KG1 (cell line): ENCODE data around the gene CENPK.
A peak's percentile ranks its signal among the peaks of the same experiment; 100 is the strongest.
"Not testable (repeated sequence)": the region's sequence is repeated elsewhere in the genome, so short reads cannot be mapped to it uniquely, and the experiment has no call there.

Source experiments
- DNase-seq: peaks from one replicate; lab custom pipeline; 2025; lab: John Stamatoyannopoulos, UW

The CENPK gene

GRCh38 chr5:65508978-65509377, 54.0 kb downstream of the CENPK start:
- no peak for DNase-seq

DNA sequence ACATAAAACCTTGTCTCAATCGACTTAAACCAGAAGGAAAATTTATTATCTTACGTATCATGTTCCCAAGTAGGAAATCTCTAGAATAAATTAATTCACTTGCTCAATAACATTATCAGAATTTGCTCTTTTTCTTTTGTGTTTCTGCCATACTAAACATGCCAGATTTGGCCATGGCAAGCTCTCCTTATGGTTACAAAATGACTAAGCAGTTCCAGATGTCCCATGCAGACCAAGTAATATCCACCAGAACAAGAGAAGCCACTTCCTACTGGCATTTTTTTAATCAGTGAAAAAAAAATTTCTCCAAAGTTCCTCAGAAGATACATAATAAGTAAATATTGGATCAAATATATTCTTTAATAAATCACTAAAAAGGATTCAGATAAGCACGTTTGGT, 56.0 kb downstream of the CENPK start:
- no peak for DNase-seq

DNA sequence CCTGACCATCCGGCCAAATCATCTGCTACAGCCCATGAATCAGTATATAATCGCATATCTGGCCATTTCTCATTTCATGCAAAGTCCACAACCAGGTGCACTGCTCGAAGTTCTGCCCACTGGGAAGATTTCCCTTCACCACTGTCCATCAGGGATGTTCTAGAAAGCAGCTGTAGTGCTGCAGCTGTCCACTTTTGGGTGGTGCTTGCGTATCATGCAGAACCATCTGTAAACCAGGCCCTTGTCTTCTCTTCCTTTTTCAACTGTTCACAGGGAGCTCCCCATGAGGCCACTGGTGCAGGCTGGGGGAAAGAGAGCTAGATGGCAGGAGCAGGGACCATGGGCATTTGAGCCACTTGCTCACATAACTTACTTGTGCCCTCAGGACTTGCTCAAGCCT, 73.8 kb downstream of the CENPK start:
- DNase-seq: no peak

- not testable (repeated sequence) for DNase-seq
Observed at GRCh38 chr5:65488038-65488687, 74.8 kb downstream of the CENPK start.

DNA sequence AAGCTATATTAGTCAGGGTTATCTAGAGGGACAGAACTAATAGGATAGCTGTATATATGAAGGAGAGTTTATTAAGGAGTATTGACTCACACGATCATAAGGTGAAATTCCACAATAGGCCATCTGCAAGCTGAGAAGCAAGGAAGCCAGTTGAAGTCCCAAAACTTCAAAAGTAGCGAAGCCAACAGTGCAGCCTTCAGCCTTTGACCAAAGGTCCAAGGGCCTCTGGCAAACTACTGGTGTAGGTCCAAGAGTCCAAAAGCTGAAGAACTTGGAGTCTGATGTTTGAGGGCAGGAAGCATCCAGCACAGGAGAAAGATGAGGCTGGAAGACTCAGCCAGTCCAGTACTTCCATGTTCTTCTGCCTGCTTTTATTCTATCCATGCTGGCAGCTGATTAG, 76.2 kb downstream of the CENPK start:
- DNase-seq: not testable (repeated sequence)

DNA sequence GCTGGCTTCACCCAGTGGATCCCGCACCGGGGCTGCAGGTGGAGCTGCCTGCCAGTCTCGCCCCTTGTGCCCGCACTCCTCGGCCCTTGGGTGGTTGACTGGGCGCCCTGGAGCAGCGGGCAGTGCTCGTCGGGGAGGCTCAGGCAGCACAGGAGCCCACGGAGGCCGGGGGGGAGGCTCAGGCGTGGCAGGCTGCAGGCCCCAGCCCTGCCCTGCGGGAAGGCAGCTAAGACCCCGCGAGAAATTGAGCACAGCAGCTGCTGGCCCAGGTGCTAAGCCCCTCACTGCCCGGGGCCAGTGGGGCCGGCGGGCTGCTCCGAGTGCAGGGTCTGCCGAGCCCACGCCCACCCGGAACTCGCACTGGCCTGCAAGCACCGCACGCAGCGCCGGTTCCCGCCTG, 77.6 kb downstream of the CENPK start:
- DNase-seq: no peak

GRCh38 chr5:65483546-65484346, 79.2 kb downstream of the CENPK start:
- DNase-seq: peak; percentile 6

GRCh38 chr5:65482736-65483545, 80.0 kb downstream of the CENPK start:
- peak; percentile 39 for DNase-seq

DNA sequence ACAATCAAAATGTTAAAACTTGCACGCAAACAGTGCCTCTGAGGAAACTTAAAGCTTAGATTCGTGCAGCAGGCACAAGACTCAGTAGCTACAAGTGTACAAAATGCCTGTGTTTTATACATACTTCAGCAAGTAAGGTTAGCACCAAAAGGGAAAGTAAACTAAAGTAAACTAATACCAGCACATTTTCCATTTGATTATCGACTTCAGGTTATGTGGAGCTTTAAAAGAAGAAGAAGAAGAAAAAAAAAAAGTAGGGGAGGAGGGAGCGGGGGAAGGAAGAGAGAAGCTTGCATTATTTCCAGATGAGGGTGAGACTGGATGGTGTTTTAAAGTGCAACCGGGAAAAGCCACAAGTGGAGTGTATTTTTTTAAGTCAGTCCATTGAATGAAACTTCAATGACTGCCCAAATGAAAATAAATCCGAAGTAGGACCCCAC, 80.7 kb downstream of the CENPK start:
- peak; percentile 45 for DNase-seq

DNA sequence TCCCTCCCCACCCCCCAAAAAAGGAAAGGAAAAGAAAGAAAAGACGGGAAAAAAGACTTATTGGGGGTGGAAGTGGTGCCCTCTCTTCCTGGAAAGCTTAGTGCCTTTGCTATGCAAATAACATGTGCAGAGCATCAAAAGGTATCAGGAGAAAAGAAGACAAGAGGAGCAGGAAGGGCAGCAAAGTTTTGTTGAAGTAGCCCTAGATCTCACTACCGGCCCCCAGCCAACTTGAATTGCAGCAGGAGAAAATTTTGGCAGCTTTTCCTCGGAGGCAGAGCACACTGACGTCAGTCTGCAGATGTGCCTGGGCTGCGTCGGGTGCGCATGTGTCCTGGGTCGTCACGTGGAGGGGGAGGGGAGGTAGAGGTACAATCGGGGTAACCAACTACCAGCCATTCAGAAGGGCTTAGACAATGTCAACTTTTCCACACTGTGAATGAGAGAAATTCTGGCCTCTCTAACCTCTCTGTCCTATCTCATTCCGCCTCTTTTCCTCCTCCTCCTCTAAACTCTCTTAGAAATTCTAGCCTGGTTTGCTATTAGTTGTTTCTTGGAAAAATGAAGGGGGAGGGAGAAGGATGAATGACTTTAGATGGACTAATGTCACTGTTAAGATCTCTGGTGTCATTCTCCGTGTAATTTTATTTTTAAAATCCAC, 81.2 kb downstream of the CENPK start, which contains the start of gene ADAMTS6:
Gene ADAMTS6, minus strand, starts transcription at position 286 of the 661 bp plus-strand sequence. CDS start 8,247 bp downstream, outside the sequence.
- peak; percentile 59 for DNase-seq

DNA sequence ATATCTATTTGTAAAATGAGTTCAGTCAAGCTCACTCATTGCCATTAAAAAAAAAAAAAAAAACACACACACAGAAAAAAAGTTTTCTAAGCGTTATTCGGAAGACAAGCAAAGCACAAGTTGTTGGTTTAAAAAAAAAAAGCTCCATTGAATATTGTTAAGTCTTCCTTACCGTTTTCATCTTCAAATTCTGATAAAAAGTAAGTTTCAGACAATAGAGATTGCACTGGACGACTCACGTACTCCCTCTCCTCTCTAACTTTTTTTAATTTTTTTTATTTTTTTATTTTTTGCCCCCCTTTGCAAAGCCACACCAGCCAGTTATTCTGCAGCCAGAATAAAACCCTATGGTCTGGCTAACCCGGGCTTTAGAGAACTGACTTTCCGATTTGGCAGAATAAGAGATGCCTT, 81.8 kb downstream of the CENPK start:
- no peak for DNase-seq

DNA sequence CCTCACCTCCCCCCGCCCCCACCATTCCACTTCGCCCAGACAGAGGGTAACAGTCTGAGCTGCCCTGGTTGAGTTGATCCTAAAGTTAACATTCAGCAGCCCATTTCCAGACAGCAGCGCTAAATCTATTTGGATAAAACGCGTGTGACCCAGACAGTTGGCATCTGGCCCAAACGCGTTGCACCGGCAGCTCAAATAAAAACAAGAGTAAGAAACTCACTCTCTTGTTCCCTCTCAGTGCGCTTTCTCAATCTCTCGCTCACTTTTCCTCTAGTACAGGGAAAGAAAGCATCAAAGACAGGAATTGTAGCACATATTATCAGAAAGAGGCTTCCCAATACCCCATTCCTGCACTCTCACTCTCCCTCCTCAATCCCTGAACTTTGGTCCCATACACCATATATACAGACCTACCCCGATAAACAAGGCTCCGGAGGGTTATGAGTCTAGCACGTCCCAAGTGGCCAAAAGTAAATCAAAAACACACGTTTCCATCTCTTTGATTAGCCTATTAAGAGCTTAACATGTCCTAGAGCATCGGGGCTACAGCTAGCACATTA, 82.6 kb downstream of the CENPK start:
- peak; percentile 36 for DNase-seq

- DNase-seq: no peak
Observed at GRCh38 chr5:65479527-65479926, 83.4 kb downstream of the CENPK start.

DNA sequence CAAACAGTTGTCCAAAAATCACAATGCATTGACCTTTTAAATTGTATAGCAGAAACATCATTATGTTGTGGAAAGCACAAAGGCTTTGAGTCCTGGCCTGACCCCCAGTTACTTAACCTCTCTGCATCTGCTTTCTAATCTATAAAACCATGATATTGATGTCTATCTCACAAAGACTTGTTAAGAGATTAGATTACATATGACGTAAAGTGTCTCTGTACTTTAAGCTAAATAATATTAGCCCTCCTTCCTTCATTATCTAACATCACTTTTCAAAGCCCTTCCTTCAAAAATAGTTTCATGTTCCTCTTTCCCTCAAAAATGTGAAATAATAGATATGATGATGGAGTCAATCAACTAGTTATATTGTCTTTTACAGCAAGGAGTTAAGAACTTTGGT, 84.6 kb downstream of the CENPK start:
- no peak for DNase-seq

GRCh38 chr5:65475895-65476294, 87.1 kb downstream of the CENPK start:
- DNase-seq: no peak

DNA sequence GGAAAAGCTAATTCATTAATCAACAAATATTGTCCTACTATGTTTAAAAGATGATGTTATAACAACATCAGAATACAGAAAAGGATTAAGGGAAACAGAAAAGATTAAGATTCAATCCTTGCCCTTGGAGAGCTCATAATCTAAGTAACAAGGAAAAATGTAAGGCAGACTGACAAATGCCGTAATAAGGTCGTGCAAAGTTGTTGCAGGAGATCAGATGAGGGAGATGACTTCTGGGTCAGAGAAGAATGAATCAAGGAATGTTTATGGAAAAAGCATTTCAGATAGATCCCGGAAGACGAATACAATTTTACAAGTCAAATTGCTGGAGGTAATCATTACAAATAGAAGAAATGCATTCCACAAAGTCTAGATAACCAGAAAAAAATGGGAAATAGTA, 87.6 kb downstream of the CENPK start:
- DNase-seq: no peak

DNA sequence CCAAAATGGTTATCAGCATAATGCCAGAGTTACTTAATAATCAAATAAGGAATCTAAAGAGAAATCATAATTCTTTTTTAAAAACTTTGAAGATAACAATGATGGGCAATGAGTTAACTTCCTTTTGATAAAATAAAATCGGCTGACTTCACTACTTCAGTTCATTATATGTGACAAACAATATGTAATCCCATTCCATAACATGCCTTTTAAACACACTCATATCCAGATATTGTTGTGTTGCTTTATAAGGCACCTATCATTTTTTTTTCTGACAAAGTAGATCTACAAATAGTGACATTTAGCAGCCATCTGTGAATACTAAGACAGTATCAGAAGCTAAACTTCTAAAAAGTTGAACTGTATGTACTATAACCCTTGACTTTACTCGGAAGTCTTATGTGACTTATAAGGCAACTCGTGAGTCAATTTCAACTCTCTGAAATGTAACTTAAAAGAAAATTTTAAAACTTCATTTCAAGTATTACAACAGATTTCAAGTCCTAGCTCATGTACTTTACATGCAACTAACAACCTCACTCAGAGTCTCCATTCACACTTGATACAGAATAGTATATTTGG, 88.7 kb downstream of the CENPK start:
- no peak for DNase-seq

DNA sequence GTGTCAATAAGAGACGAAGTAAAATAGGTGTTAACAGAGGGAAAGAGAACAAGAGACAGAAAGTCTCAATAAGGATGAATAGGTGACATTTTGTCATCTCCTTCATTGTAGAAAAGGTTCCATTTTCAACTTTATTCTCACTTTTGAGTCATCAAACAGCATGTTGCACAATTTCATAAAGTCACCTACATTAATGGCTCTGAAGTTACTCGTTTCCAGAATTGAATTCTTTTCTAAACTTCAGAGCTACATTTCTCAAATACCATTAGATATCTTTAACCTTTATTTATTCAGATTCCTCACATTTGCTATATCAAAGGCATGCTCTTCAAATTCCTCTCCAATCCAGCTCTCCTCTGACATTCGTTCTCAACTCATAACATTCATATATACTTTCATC, 94.3 kb downstream of the CENPK start:
- no peak for DNase-seq
